HG03432 (cell line): ENCODE results near the gene ANO3.
"Not testable (repeated sequence)": the region's sequence is repeated elsewhere in the genome, so short reads cannot be mapped to it uniquely, and the experiment has no call there.

Experiments used
- ATAC-seq: cut with Tn5 transposase; IDR thresholded peaks from one replicate; pipeline ENCODE4 v1.9.1; 2021; ENCODE audit warnings: mild to moderate bottlenecking, moderate library complexity; ENCODE audit not compliant: unreplicated experiment

Gene ANO3

DNA sequence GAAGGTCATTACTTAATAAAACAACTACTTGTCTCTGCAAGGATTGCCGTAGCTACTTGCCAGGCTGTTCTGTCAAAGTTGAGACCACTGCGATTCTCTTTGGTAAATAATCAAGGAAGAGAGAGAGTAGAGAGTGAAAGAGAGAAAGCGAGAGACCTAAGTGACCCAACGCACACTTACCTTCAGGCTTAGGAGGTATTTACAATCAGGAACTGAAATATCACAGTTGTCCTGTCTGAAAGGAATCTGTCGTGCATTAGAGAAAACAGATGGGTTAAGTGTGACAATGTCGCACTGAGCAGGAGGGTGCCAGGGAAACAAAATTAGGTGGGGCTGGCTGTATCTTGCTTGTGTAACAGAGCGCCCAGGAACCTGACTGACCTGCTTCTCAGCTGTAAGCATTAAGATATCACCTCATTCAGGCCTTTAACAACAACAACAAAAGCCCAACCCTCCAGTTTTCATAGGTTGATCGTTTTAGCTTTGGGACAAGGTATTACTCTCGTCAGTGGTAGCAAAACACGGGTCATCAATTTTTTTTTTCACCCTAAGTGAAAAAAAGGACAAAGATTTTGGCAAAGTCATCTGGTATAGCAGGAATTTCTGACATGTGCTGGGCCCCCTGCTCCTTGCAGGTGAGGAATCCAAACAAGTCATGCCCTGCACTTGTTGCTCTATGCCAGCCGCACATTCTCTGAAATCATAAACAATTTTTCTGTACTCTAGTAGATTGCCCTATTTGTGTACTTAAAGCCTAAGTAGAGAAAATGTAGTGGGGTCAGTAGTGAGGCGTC lies 240.1 kb downstream of the ANO3 start, which contains the start of gene MUC15:
Gene MUC15, minus strand, starts transcription at position 403 of the 794 bp plus-strand sequence. CDS start 5,169 bp downstream, outside the sequence.
- no peak for ATAC-seq

GRCh38 chr11:26572770-26573402 lies 241.0 kb downstream of the ANO3 start:
- ATAC-seq: no peak

- ATAC-seq: no peak
These were observed 242.0 kb downstream of the ANO3 start for GRCh38 chr11:26573896-26574295.

DNA sequence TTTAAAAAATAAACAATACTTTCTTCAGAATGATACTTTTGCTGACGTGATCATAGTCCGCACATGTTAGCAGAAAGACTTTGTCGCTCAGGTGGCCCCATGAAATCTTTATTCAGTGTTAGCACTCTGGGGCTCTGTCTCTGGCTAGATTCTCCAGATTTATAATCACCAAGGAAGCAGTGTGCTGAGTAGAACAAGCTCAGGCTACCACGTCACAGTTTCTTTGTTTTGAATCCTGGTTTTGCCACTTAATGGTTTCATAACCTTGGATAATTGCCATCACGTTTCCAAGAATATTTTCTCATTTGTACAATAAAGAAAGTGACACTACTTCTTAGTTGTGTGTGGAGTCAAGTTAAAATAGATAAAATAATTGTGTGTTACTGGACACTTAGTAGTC lies 244.0 kb downstream of the ANO3 start:
- ATAC-seq: no peak

- ATAC-seq: no peak
These were observed 247.2 kb downstream of the ANO3 start for GRCh38 chr11:26578998-26579661.

DNA sequence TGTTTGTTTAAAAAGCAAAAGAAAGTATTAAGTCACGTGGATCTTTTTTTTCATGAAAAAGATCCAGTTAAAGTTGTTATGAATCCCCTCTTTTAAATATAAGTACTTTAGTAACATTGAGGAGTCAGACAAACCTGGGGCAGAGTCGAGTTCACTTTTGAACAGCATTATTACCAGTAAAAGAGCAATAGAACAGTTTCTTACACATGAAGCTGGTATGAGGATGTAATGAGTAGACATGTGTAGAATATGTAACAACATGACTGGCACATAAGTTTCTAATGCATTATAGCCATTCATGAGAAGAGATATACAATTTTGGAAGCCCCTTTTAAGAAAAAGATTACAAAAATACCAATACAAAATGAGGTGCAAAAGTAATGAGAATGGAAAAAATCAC lies 247.8 kb downstream of the ANO3 start:
- no peak for ATAC-seq

DNA sequence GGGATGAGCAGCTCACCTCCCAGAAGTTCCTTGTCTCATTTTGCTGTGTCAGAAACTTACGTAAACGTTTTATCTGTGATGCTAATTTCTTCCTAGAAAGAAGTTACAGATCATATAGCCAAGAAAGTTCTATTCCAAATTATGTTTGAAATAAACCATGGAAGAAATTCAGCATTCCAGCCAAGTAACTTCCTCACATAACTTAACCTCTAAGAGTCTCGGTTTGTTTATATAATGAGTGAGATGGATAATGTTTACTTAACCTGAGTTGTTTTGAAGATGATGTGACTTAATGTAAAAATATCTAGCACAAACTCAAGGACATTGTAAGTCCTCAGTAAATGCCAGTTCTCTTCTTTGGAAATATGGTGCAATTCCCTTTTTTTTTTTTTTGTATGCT lies 249.0 kb downstream of the ANO3 start:
- ATAC-seq: no peak

GRCh38 chr11:26583550-26583949 lies 251.6 kb downstream of the ANO3 start:
- ATAC-seq: no peak

- ATAC-seq: peak; percentile 53
These were observed 252.9 kb downstream of the ANO3 start for GRCh38 chr11:26584818-26585217.

- no peak for ATAC-seq
These were observed 255.1 kb downstream of the ANO3 start for GRCh38 chr11:26587073-26587472.

DNA sequence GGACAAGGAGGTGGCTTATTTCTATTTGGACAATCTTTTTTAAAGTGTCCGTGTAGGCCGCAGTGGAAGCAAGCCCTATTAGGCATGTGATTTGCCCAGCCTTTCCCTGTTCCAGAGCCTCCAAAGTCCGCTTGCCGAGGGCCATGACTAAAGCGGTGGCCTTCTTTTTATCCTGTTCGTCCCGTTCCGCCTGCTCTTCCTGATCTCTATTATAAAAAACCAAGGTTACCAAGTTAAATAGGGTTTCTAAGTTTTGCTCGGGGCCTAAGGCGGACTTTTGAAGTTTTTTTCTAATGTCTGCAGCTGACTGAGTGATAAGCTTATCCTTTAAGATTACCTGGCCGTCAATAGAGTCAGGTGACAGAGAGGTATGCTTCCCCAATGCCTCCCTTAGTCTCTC lies 261.8 kb downstream of the ANO3 start:
- ATAC-seq: no peak

- not testable (repeated sequence) for ATAC-seq
These were observed 263.4 kb downstream of the ANO3 start for GRCh38 chr11:26595207-26595865.

- ATAC-seq: not testable (repeated sequence)
These were observed 265.2 kb downstream of the ANO3 start for GRCh38 chr11:26597049-26597689.

- ATAC-seq: no peak
These were observed 266.0 kb downstream of the ANO3 start for GRCh38 chr11:26597899-26598298.

DNA sequence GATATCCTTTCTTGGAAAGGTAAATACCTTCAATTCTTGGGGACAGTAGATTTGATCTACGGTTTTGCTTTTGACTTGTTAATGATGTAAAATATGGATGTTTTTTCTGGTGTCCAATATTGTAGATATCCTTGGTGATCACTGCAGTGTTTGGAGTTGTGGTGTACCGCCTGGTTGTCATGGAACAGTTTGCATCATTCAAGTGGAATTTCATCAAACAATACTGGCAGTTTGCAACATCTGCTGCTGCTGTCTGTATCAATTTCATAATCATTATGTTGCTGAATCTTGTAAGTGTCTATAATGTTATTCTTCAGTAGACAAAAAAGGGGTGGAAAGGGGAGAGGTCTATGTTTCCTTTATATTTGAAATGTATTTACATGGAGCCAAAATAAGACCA lies 267.5 kb downstream of the ANO3 start:
- ATAC-seq: no peak

DNA sequence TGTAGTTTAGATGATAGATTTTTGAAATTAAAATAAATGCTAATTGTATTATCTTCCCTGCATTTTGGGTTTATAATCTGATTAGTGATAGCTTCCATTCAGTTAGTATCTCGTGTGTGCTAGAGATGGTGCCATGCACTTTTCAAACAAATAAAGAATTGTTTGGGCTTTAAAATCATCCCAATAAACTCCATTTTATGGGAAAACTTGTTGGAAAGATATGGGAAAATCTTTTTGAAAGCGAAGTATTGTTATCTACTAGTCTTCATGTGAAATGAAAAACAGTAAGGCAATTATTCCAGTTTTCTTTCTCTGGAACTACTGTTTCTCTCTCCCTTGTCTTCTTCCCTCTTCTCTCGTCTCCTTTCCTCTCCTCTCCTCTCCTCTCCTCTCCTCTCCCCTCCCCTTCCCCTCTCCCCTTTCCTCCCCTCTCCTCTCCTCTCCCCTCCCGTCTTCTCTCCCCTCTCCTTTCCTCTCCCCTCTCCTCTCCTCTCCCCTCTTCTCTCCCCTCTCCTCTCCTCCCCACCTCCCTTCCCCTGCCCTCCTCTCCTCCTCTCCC lies 268.0 kb downstream of the ANO3 start:
- ATAC-seq: no peak

GRCh38 chr11:26607725-26608506 lies 276.0 kb downstream of the ANO3 start:
- peak; percentile 66 for ATAC-seq

DNA sequence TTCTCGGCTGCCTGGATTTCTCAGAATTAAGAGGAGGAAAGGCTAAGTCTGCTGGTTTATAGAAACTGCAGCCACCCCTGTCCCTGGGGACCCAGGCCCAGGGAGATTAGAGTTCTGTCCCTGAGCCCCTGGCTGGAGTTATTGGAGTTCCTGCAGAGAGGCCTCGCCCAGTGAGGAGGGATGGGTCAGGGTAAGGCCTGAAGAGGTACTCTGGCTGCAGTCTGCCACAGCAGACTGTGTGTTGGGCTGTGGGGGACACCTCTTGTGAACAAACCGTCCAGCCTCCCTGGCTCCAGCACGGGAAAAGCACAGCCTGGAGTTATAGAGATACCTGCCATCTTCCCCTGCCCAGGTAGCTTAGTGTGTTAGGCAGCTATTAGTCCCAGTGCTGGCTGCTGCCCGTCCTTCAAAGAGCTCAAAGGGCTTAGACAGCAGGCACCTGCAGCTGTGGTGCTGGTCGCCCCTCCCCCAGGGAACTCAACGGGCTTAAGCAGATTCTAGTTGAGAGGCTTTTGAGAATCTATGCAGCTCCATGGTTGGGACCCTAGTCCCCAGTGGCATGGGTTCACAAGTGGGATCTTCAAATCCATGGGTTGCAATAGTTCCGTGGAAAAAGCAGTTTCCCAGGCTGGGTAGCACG lies 276.7 kb downstream of the ANO3 start:
- ATAC-seq: peak; percentile 56

GRCh38 chr11:26613759-26614158 lies 281.8 kb downstream of the ANO3 start:
- ATAC-seq: no peak
